Stomach (tissue), 9 donors: ENCODE measurements around the gene RXRA. TPM values are rescaled to one million over a fixed set of nuclear protein-coding genes. Genes with fewer than 3 reads are reported as not detected.

Source experiments
- DNase-seq, 2 donors: peaks; one replicate each; pipeline versions ENCODE4 v3.0.0 to v3.0.0-alpha.2; 2013 to 2019
- H3K27ac ChIP-seq, 5 donors: fragments of 200-600 bp in 4 of 5; sonication (generic) in 4 of 5; one replicate each; pipeline ENCODE4 v1.5.1; 2013 to 2019; ENCODE audit warnings: mild to moderate bottlenecking in 1 of 5, moderate library complexity in 1 of 5
- H3K27me3 ChIP-seq, 3 donors: fragments of 200-600 bp; sonication (generic); one replicate each; pipeline ENCODE4 v1.5.1; 2017 to 2019; ENCODE audit warnings: mixed run types in 1 of 3
- H3K36me3 ChIP-seq, 4 donors: fragments of 200-600 bp; sonication (generic); 1 replicate in 3 of 4; 2 replicates in 1 of 4; pipeline ENCODE4 v1.5.1; 2016 to 2019
- H3K4me1 ChIP-seq, 4 donors: fragments of 200-600 bp; sonication (generic); one replicate each; pipeline ENCODE4 v1.5.1; 2016 to 2019
- H3K4me3 ChIP-seq, 4 donors: fragments of 200-600 bp; sonication (generic) in 3 of 4; one replicate each; pipeline ENCODE4 v1.5.1; 2016 to 2019; ENCODE audit warnings: mild to moderate bottlenecking in 1 of 4
- H3K9me3 ChIP-seq, 4 donors: fragments of 200-600 bp; sonication (generic); one replicate each; pipeline ENCODE4 v1.5.1; 2016 to 2019
- CTCF ChIP-seq, 7 experiments: fragments of 450-650 bp in 4 of 7; fragments of 200-600 bp in 3 of 7; sonication (generic) in 3 of 7; IDR thresholded peaks; one replicate each; pipeline ENCODE4 v1.5.1; 2016 to 2019; ENCODE audit warnings: antibody characterized with exemption in 7 of 7, control low read depth in 2 of 7, mild to moderate bottlenecking in 1 of 7
- EP300 ChIP-seq: sonication (generic); formaldehyde crosslinking; IDR thresholded peaks from one replicate; pipeline ENCODE4 v1.6.1; 2017; ENCODE audit warnings: antibody characterized with exemption
- POLR2A ChIP-seq, 4 donors: fragments of 450-650 bp; IDR thresholded peaks; one replicate each; pipeline ENCODE4 v1.6.1; 2016; ENCODE audit warnings: antibody characterized with exemption in 4 of 4, control low read depth in 2 of 4, mild to moderate bottlenecking in 1 of 4, moderate library complexity in 1 of 4
- POLR2AphosphoS5 ChIP-seq, 3 donors: sonication (generic); formaldehyde crosslinking; IDR thresholded peaks; one replicate each; pipeline ENCODE4 v1.6.1; 2016; ENCODE audit warnings: antibody characterized with exemption in 3 of 3
- WGBS, 5 donors: extraction: QIAGEN DNeasy Blood & Tissue Kit in 3 of 5; methylation state at CpG; one replicate each; pipeline versions ENCODE4 v1.1.5 to v1.1.7; 2013 to 2018; 5-methylcytosine and 5-hydroxymethylcytosine counted together
- intact Hi-C: fragments of 100-400 bp; cut with DNase I; formaldehyde crosslinking; loops from one replicate; pipeline ENCODE4 v1.15.1; 2023; ENCODE audit warnings: low total_unique reads
- polyA plus RNA-seq, 3 donors: library from polyadenylated mRNA; stranded (reverse); fragments of 200-250 nt; gene quantifications; one replicate each; pipeline ENCODE4 v1.2.3, GENCODE V29; 2013
- total RNA-seq, 5 donors: library from RNA; depleted of rRNA; stranded (reverse); fragments of >200 nt; gene quantifications; one replicate each; pipeline versions ENCODE4 v1.1.0 to v1.2.3, GENCODE V29; 2014 to 2016
- donor health status: healthy with polysubstance abuse.
- donor health status: Bipolar disorder and iron deficiency.
- donor health status: healthy.

RXRA gene
- total and polyA plus RNA-seq, 8 donors: 14.0 to 68.4 (median 29.3) TPM

- DNase-seq: no peak
- no peak for TF ChIP-seq POLR2AphosphoS5 (IDR thresholded peaks at IDR 0.05)
- TF ChIP-seq CTCF (IDR thresholded peaks at IDR 0.05): no peak
- intact Hi-C loops: no loop called here
- Histone ChIP-seq H3K4me1 (peaks cover 28 to 94% (median 69%) of the 10 kb centered on the region in 4 donors), H3K36me3 (peaks cover 0 to 7% (median 5%) of the 10 kb centered on the region in 4 donors), H3K9me3 (peaks cover 0 to 8% (median 0%) of the 10 kb centered on the region in 4 donors), H3K27ac (peak overlapping the region in 4 of 5 donors; percentile 8 to 71 (median 54)), H3K27me3 (no peaks in the 10 kb centered on the region), H3K4me3 (peak overlapping the region in 3 of 4 donors; percentile 8 to 34 (median 15))
- WGBS, 5 donors: 55 to 74% (median 66%) methylated on average over 7 to 8 of the region's 8 CpGs
Measured at GRCh38 chr9:134396825-134397224, 70.6 kb downstream of the RXRA start.

GRCh38 chr9:134398756-134399155 is 72.5 kb downstream of the RXRA start:
- Histone ChIP-seq H3K9me3 (peaks cover 0 to 8% (median 0%) of the 10 kb centered on the region in 4 donors), H3K4me1 (peaks cover 40 to 94% (median 68%) of the 10 kb centered on the region in 4 donors), H3K36me3 (peaks cover 0 to 19% (median 14%) of the 10 kb centered on the region in 4 donors), H3K4me3 (no peak overlapping the region), H3K27me3 (no peaks in the 10 kb centered on the region), H3K27ac (no peak overlapping the region)
- no peak for DNase-seq
- TF ChIP-seq EP300 (no peak), POLR2AphosphoS5 (IDR thresholded peaks at IDR 0.05) (no peak), CTCF (IDR thresholded peaks at IDR 0.05) (no peak), POLR2A (IDR thresholded peaks at IDR 0.05) (no peak)
- WGBS, 5 donors: 92 to 100% (median 98%) methylated on average over 2 to 5 of the region's 5 CpGs
- intact Hi-C loops: no loop called here

- TF ChIP-seq CTCF (IDR thresholded peaks at IDR 0.05) (peak in 4 of 7 experiments; percentile 9 to 52 (median 43)), POLR2A (IDR thresholded peaks at IDR 0.05) (no peak)
Measured at GRCh38 chr9:134399435-134400056, 73.3 kb downstream of the RXRA start.

GRCh38 chr9:134400283-134400682 is 74.0 kb downstream of the RXRA start:
- TF ChIP-seq CTCF (IDR thresholded peaks at IDR 0.05) (no peak), EP300 (no peak), POLR2A (IDR thresholded peaks at IDR 0.05) (no peak), POLR2AphosphoS5 (IDR thresholded peaks at IDR 0.05) (no peak)
- Histone ChIP-seq H3K27ac (no peak overlapping the region), H3K36me3 (peaks cover 0 to 19% (median 14%) of the 10 kb centered on the region in 4 donors), H3K4me3 (no peak overlapping the region), H3K4me1 (peaks cover 47 to 96% (median 70%) of the 10 kb centered on the region in 4 donors), H3K27me3 (no peaks in the 10 kb centered on the region), H3K9me3 (peaks cover 0 to 8% (median 0%) of the 10 kb centered on the region in 4 donors)
- intact Hi-C loops: no loop called here
- WGBS, 5 donors: 92 to 98% (median 94%) methylated on average over 8 to 10 of the region's 10 CpGs
- DNase-seq: no peak

More at GRCh38 chr9:134399435-134400056, 73.3 kb downstream of the RXRA start:
- DNase-seq: no peak
- intact Hi-C loops: no loop called here
- Histone ChIP-seq H3K36me3 (peaks cover 0 to 19% (median 14%) of the 10 kb centered on the region in 4 donors), H3K9me3 (peaks cover 0 to 8% (median 0%) of the 10 kb centered on the region in 4 donors), H3K27me3 (no peaks in the 10 kb centered on the region), H3K27ac (no peak overlapping the region), H3K4me3 (no peak overlapping the region), H3K4me1 (peaks cover 47 to 96% (median 70%) of the 10 kb centered on the region in 4 donors)
- WGBS, 5 donors: 96 to 100% (median 98%) methylated on average over 2 of the region's 2 CpGs
